Fibroblast of lung (primary cell): ENCODE results near the gene RIT2.

ENCODE experiments used
- CTCF ChIP-seq, 2 donors: IDR thresholded peaks in 1 of 2; conservative IDR thresholded peaks in 1 of 2; 1 replicate in 1 of 2; 2 replicates in 1 of 2; pipeline ENCODE4 v1.5.1; 2011 to 2012; ENCODE audit warnings: low read length in 2 of 2, control low read depth in 1 of 2, inconsistent platforms in 1 of 2, low read depth in 1 of 2, mild to moderate bottlenecking in 1 of 2
- EZH2 ChIP-seq: IDR thresholded peaks from 2 replicates; pipeline ENCODE4 v1.5.1; 2012; ENCODE audit warnings: low read length, control low read depth, mild to moderate bottlenecking; ENCODE audit errors: missing control alignments

GRCh38 chr18:43081396-43081795 lies 34.1 kb downstream of the RIT2 start:
- TF ChIP-seq EZH2 (no peak), CTCF (conservative IDR thresholded peaks at IDR 0.05 in 1 of 2, IDR thresholded peaks at IDR 0.05 in 1 of 2; ENCODE audit: low read depth in 1 of 2, low read length in 2 of 2) (no peak)
